ENCODE data around the gene COL7A1.

GRCh38 chr3:48514431-48515227 lies 80.5 kb downstream of the COL7A1 start:
- TF ChIP-seq CREB1 (IDR thresholded peaks at IDR 0.05; ENCODE audit: low read depth) (no peak), TAF1 (IDR thresholded peaks at IDR 0.05; ENCODE audit: low read depth) (no peak), REST (IDR thresholded peaks at IDR 0.05; ENCODE audit: low read depth) (no peak)
- TF ChIP-seq, protein P1, sequence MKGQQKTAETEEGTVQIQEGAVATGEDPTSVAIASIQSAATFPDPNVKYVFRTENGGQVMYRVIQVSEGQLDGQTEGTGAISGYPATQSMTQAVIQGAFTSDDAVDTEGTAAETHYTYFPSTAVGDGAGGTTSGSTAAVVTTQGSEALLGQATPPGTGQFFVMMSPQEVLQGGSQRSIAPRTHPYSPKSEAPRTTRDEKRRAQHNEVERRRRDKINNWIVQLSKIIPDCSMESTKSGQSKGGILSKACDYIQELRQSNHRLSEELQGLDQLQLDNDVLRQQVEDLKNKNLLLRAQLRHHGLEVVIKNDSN (IDR thresholded peaks at IDR 0.05): no peak
